Pancreas (tissue), 10 donors: ENCODE results near the gene CNOT4. TPM values are rescaled to one million over a fixed set of nuclear protein-coding genes. Genes with fewer than 3 reads are reported as not detected.

ENCODE experiments used
- ATAC-seq, 4 donors: fragments of 200-7000 bp; cut with Tn5 transposase; one replicate each; pipeline versions ENCODE4 v1.8.0 to v1.9.1; 2020; ENCODE audit warnings: mild to moderate bottlenecking in 4 of 4, moderate library complexity in 4 of 4
- DNase-seq, 6 donors: peaks; one replicate each; pipeline ENCODE4 v3.0.0-alpha.2; 2020
- FAIRE-seq: peaks from 2 replicates; lab custom pipeline; 2012; peaks lifted over from hg19 to GRCh38; lab: Jason Lieb, UNC
- H3K27ac ChIP-seq, 4 donors: fragments of 200-600 bp; sonication (generic); 1 replicate in 3 of 4; 2 replicates in 1 of 4; pipeline versions ENCODE4 v1.5.0 to v1.8.0; 2020
- H3K27me3 ChIP-seq, 4 donors: fragments of 200-600 bp; one replicate each; pipeline ENCODE4 v1.8.0; 2021
- H3K36me3 ChIP-seq, 3 donors: fragments of 200-600 bp; sonication (generic) in 1 of 3; one replicate each; pipeline versions ENCODE4 v1.5.0 to v1.8.0; 2020 to 2021
- H3K4me1 ChIP-seq, 3 donors: fragments of 200-600 bp; one replicate each; pipeline ENCODE4 v1.8.0; 2021
- H3K4me3 ChIP-seq, 4 donors: fragments of 200-600 bp; sonication (generic) in 2 of 4; one replicate each; pipeline versions ENCODE4 v1.5.0 to v1.8.0; 2020 to 2021
- H3K9me3 ChIP-seq, 4 donors: fragments of 200-600 bp; one replicate each; pipeline ENCODE4 v1.8.0; 2021
- CTCF ChIP-seq, 4 donors: fragments of 200-600 bp; sonication (generic) in 3 of 4; IDR thresholded peaks; one replicate each; pipeline versions ENCODE4 v1.5.0 to v1.8.0; 2021; ENCODE audit warnings: antibody characterized with exemption in 4 of 4
- WGBS, 2 donors: extraction: QIAGEN DNeasy Blood & Tissue Kit; methylation state at CpG; one replicate each; pipeline ENCODE4 v1.1.7; 2013; 5-methylcytosine and 5-hydroxymethylcytosine counted together
- intact Hi-C, 3 donors: fragments of 100-400 bp; cut with DNase I; formaldehyde crosslinking; loops; one replicate each; pipeline versions ENCODE4 v1.11.1 to v1.14.2; 2022
- polyA plus RNA-seq, 2 donors: library from polyadenylated mRNA; stranded (reverse); fragments of 200-250 nt; gene quantifications; one replicate each; pipeline ENCODE4 v1.2.3, GENCODE V29; 2013
- total RNA-seq, 6 donors: library from RNA; stranded (reverse); fragmentation: NEBNext Ultra II Directional in 4 of 6; extraction: Animal tissue kit (Norgen Biotek cat#: 25700) in 4 of 6; gene quantifications; one replicate each; pipeline versions ENCODE4 v1.2.1 to v1.2.4, GENCODE V29; 2021 to 2023
- donor health status: healthy with polysubstance abuse.
- donor health status: DM: no; HTN: no; CAD: no; lungs with moderate emphysema.
- donor health status: DM: no; HTN: no; CAD: no.
- donor health status: control.
- donor health status: control.
- donor health status: Bipolar disorder and iron deficiency.
- donor health status: DM: yes; HTN: yes; CAD: no.
- donor health status: DM: no; HTN: no; CAD: no.
- donor health status: DM: no; HTN: no; CAD: no.
- donor health status: DM: yes; HTN: yes; CAD: no.

Gene CNOT4
- total and polyA plus RNA-seq, 8 donors: 5.5 to 15.0 (median 10.3) TPM

GRCh38 chr7:135525426-135525825 lies 15.5 kb upstream of the CNOT4 start:
- no peak for ATAC-seq
- Histone ChIP-seq H3K36me3 (no peaks in the 10 kb centered on the region), H3K4me1 (no peaks in the 10 kb centered on the region), H3K27me3 (no peaks in the 10 kb centered on the region), H3K4me3 (no peak overlapping the region), H3K27ac (no peak overlapping the region), H3K9me3 (no peaks in the 10 kb centered on the region)
- intact Hi-C loops: no loop called here
- WGBS, 2 donors: 82 to 86% methylated on average over 4 of the region's 4 CpGs
- no peak for DNase-seq
- no peak for TF ChIP-seq CTCF (IDR thresholded peaks at IDR 0.05)
- FAIRE-seq: no peak

GRCh38 chr7:135523146-135523545 lies 13.2 kb upstream of the CNOT4 start:
- Histone ChIP-seq H3K36me3 (no peaks in the 10 kb centered on the region), H3K27me3 (no peaks in the 10 kb centered on the region), H3K9me3 (no peaks in the 10 kb centered on the region), H3K4me3 (no peak overlapping the region), H3K4me1 (no peaks in the 10 kb centered on the region), H3K27ac (no peak overlapping the region)
- no peak for DNase-seq
- no peak for FAIRE-seq
- WGBS, 2 donors: 96% methylated on average over 1 of the region's 1 CpG
- ATAC-seq: no peak
- intact Hi-C loops: no loop called here
- TF ChIP-seq CTCF (IDR thresholded peaks at IDR 0.05): no peak

GRCh38 chr7:135522509-135522908 lies 12.6 kb upstream of the CNOT4 start:
- intact Hi-C loops: no loop called here
- no peak overlapping the region for H3K27ac ChIP-seq
- no peak for DNase-seq
- no peak overlapping the region for H3K4me3 ChIP-seq
- no peaks in the 10 kb centered on the region for H3K27me3 ChIP-seq
- no peak for TF ChIP-seq CTCF (IDR thresholded peaks at IDR 0.05)
- no peak for FAIRE-seq
- ATAC-seq: no peak
- no peaks in the 10 kb centered on the region for H3K36me3 ChIP-seq
- 83 to 93% methylated on average over 6 of the region's 6 CpGs for WGBS, 2 donors
- H3K4me1 ChIP-seq: no peaks in the 10 kb centered on the region
- no peaks in the 10 kb centered on the region for H3K9me3 ChIP-seq

- Histone ChIP-seq H3K9me3 (no peaks in the 10 kb centered on the region), H3K36me3 (no peaks in the 10 kb centered on the region), H3K4me1 (no peaks in the 10 kb centered on the region), H3K27me3 (no peaks in the 10 kb centered on the region), H3K27ac (no peak overlapping the region), H3K4me3 (no peak overlapping the region)
- no peak for TF ChIP-seq CTCF (IDR thresholded peaks at IDR 0.05)
- intact Hi-C loops: no loop called here
- DNase-seq (no peak), ATAC-seq (no peak), FAIRE-seq (no peak)
- WGBS, 2 donors: 77 to 86% methylated on average over 4 of the region's 4 CpGs
Observed at GRCh38 chr7:135519871-135520270, 10.0 kb upstream of the CNOT4 start.

- intact Hi-C loops: no loop called here
- no peak overlapping the region for H3K27ac ChIP-seq
- H3K36me3 ChIP-seq: no peaks in the 10 kb centered on the region
- H3K4me3 ChIP-seq: no peak overlapping the region
- no peaks in the 10 kb centered on the region for H3K9me3 ChIP-seq
- TF ChIP-seq CTCF (IDR thresholded peaks at IDR 0.05): no peak
- FAIRE-seq (no peak), ATAC-seq (no peak), DNase-seq (no peak)
- H3K27me3 ChIP-seq: no peaks in the 10 kb centered on the region
- H3K4me1 ChIP-seq: no peaks in the 10 kb centered on the region
Observed at GRCh38 chr7:135519233-135519688, 9.4 kb upstream of the CNOT4 start.
